BJ (cell line): ENCODE measurements around the gene ANKRD62. TPM values are rescaled to one million over a fixed set of nuclear protein-coding genes. Genes with fewer than 3 reads are reported as not detected.
"Not testable (repeated sequence)": the region's sequence is repeated elsewhere in the genome, so short reads cannot be mapped to it uniquely, and the experiment has no call there.

Experiments
- CTCF ChIA-PET: fragments of 350-600 bp; formaldehyde crosslinking; extraction: SDS; loops from one replicate; lab custom pipeline; 2021; ENCODE audit warnings: antibody characterized with exemption, inconsistent platforms; lab: Yijun Ruan, JAX
- POLR2A ChIA-PET: fragments of 300-600 bp; sonication (Branson Sonifier 250); formaldehyde crosslinking; extraction: SDS; loops from one replicate; lab custom pipeline; 2021; ENCODE audit warnings: antibody characterized with exemption; lab: Charles Lee
- DNase-seq: peaks from one replicate; pipeline ENCODE4 v3.0.0-alpha.2; 2011; ENCODE audit warnings: low read depth
- H3K27me3 ChIP-seq: 2 replicates; pipeline ENCODE4 v1.6.0; 2011; ENCODE audit warnings: low read length; ENCODE audit not compliant: control insufficient read depth, insufficient read depth
- H3K36me3 ChIP-seq: 2 replicates; pipeline ENCODE4 v1.5.1; 2011; ENCODE audit warnings: low read length; ENCODE audit not compliant: control insufficient read depth, insufficient read depth
- H3K4me3 ChIP-seq: 2 replicates; pipeline ENCODE4 v1.5.1; 2011; ENCODE audit warnings: low read depth, mild to moderate bottlenecking, control low read depth, low read length
- CTCF ChIP-seq: IDR thresholded peaks from 2 replicates; pipeline ENCODE4 v1.5.1; 2011; ENCODE audit warnings: low read depth, mild to moderate bottlenecking, control low read depth, inconsistent platforms, low read length, moderate library complexity; ENCODE audit not compliant: insufficient read depth
- polyA plus RNA-seq: library from polyadenylated mRNA; depleted of rRNA; stranded (reverse); fragments of >200 nt; gene quantifications from 2 replicates; pipeline ENCODE4 v1.2.3, GENCODE V29; 2011

Gene ANKRD62
- polyA plus RNA-seq, 1 experiment = not detected

GRCh38 chr18:12119358-12119757 lies 25.7 kb downstream of the ANKRD62 start:
- POLR2A ChIA-PET = no interaction called here
- Histone ChIP-seq H3K27me3 (no peaks in the 10 kb centered on the region), H3K36me3 (no peaks in the 10 kb centered on the region), H3K4me3 (no peak overlapping the region)
- CTCF ChIA-PET = no interaction called here
- TF ChIP-seq CTCF = no peak
- no peak for DNase-seq

GRCh38 chr18:12121175-12122042 lies 27.8 kb downstream of the ANKRD62 start:
- no peak for DNase-seq
- Histone ChIP-seq H3K27me3 (no peaks in the 10 kb centered on the region; the same call in 1 of the 2 replicates), H3K36me3 (no peaks in the 10 kb centered on the region), H3K4me3 (no peak overlapping the region)
- TF ChIP-seq CTCF = peak; percentile 37; the same call in 1 of the 2 replicates
- ChIA-PET POLR2A (no interaction called here), CTCF (interaction anchor here (0.9 kb wide), 1 partner anchor 24 kb away, joined by 3 read pairs; no protein-coding TSS in a partner anchor)

- POLR2A ChIA-PET, DNase-seq, H3K27me3 ChIP-seq, H3K36me3 ChIP-seq, H3K4me3 ChIP-seq: not testable (repeated sequence)
- CTCF ChIA-PET = interaction anchor here (0.9 kb wide), 1 partner anchor 25 kb away, joined by 3 read pairs; no protein-coding TSS in a partner anchor
Observed at GRCh38 chr18:12122043-12122389, 28.4 kb downstream of the ANKRD62 start.

- H3K36me3 ChIP-seq, DNase-seq, H3K4me3 ChIP-seq, H3K27me3 ChIP-seq, CTCF ChIA-PET, POLR2A ChIA-PET: not testable (repeated sequence)
Observed at GRCh38 chr18:12127647-12128046, 34.0 kb downstream of the ANKRD62 start.

GRCh38 chr18:12138831-12139230 lies 45.2 kb downstream of the ANKRD62 start:
- CTCF ChIA-PET, POLR2A ChIA-PET, H3K4me3 ChIP-seq, DNase-seq, H3K27me3 ChIP-seq, H3K36me3 ChIP-seq: not testable (repeated sequence)

- DNase-seq, H3K36me3 ChIP-seq, CTCF ChIA-PET, H3K27me3 ChIP-seq, POLR2A ChIA-PET, H3K4me3 ChIP-seq: not testable (repeated sequence)
Observed at GRCh38 chr18:12140866-12141265, 47.2 kb downstream of the ANKRD62 start.

- H3K4me3 ChIP-seq, H3K36me3 ChIP-seq, CTCF ChIA-PET, POLR2A ChIA-PET, DNase-seq, H3K27me3 ChIP-seq: not testable (repeated sequence)
Observed at GRCh38 chr18:12141778-12142177, 48.1 kb downstream of the ANKRD62 start.

GRCh38 chr18:12149431-12149830 lies 55.8 kb downstream of the ANKRD62 start:
- H3K27me3 ChIP-seq, CTCF ChIA-PET, H3K4me3 ChIP-seq, DNase-seq, POLR2A ChIA-PET, H3K36me3 ChIP-seq: not testable (repeated sequence)
